NT2/D1 (cell line): ENCODE results near the gene ELMO1.

Experiments
- DNase-seq: peaks from one replicate; pipeline ENCODE4 v3.0.0-alpha.2; 2011; ENCODE audit warnings: low read depth, low spot score
- H3K27me3 ChIP-seq: 2 replicates; pipeline ENCODE4 v1.6.0; 2011; ENCODE audit warnings: mild to moderate bottlenecking; ENCODE audit not compliant: insufficient read length, insufficient read depth
- H3K36me3 ChIP-seq: 2 replicates; pipeline ENCODE4 v1.6.1; 2011; ENCODE audit warnings: mild to moderate bottlenecking, low read length, mixed read lengths; ENCODE audit not compliant: insufficient read depth, insufficient read length
- H3K4me1 ChIP-seq: 2 replicates; pipeline ENCODE4 v1.5.1; 2011; ENCODE audit not compliant: insufficient read depth, insufficient read length
- H3K4me3 ChIP-seq: 2 replicates; pipeline ENCODE4 v1.5.1; 2011; ENCODE audit warnings: low read depth; ENCODE audit not compliant: insufficient read length
- H3K9ac ChIP-seq: 2 replicates; pipeline ENCODE4 v1.6.0; 2011; ENCODE audit warnings: low read depth; ENCODE audit not compliant: insufficient read length
- H3K9me3 ChIP-seq: 2 replicates; pipeline ENCODE4 v1.5.1; 2011; ENCODE audit warnings: mild to moderate bottlenecking, low read length; ENCODE audit not compliant: insufficient read depth
- SUZ12 ChIP-seq: IDR thresholded peaks from 2 replicates; pipeline ENCODE4 v1.6.1; 2011; ENCODE audit not compliant: insufficient read length, insufficient read depth; ENCODE audit errors: extremely low read depth
- YY1 ChIP-seq: IDR thresholded peaks from 2 replicates; pipeline ENCODE4 v1.6.1; 2011; ENCODE audit not compliant: insufficient read length, insufficient read depth
- ZNF274 ChIP-seq: IDR thresholded peaks from 2 replicates; pipeline ENCODE4 v1.6.1; 2011; ENCODE audit warnings: mild to moderate bottlenecking, low read depth, low read length

Gene ELMO1

DNA sequence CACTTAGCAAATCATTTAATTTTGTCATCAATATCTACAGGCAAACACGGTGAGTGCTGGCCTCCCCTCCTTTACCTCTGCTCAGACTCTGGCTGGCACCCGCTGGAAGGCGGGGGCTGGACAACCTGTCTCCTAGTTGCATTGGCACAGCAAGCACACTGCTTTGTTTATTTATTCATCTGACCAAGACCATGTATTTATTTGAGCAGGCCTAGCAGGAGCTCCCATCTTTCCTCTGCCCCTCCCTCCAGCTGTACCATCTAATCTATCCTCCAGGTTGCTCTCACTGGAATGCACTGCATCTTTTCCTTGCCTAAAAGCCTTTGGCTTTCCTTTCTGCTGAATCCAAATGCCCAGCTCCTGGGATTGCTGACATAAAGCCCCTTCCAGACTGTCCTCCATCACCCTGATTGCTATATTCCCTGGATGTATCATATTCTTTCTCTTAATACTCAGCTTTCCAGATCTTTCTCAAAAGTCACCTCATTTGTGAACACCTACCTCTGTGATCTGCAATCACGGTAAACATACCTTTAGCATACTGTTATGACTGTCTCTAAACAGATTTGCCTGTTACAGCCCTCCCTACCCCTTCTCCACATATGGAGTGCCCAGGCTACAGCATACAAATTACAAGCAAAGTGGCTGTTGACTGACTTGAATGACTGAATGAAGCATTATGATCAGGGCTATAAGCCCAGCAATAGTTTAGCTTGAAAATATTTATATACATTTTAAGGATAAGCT lies 9.6 kb downstream of the ELMO1 start:
- H3K4me1 ChIP-seq = no peaks in the 10 kb centered on the region
- H3K9me3 ChIP-seq = no peaks in the 10 kb centered on the region
- no peak overlapping the region for H3K9ac ChIP-seq
- no peak overlapping the region for H3K4me3 ChIP-seq
- H3K36me3 ChIP-seq = no peaks in the 10 kb centered on the region
- TF ChIP-seq YY1 = no peak
- no peak for TF ChIP-seq SUZ12
- no peak for TF ChIP-seq ZNF274
- no peak for DNase-seq
- H3K27me3 ChIP-seq = no peaks in the 10 kb centered on the region

GRCh38 chr7:37435156-37435855 lies 13.4 kb downstream of the ELMO1 start:
- no peak overlapping the region for H3K9ac ChIP-seq
- H3K4me1 ChIP-seq = peaks cover 2% of the 10 kb centered on the region
- no peaks in the 10 kb centered on the region for H3K27me3 ChIP-seq
- no peak for TF ChIP-seq ZNF274
- TF ChIP-seq YY1 = no peak
- no peak for TF ChIP-seq SUZ12
- no peak overlapping the region for H3K4me3 ChIP-seq
- H3K36me3 ChIP-seq = no peaks in the 10 kb centered on the region
- DNase-seq = no peak
- H3K9me3 ChIP-seq = no peaks in the 10 kb centered on the region

GRCh38 chr7:37434529-37434928 lies 14.1 kb downstream of the ELMO1 start:
- no peak for TF ChIP-seq SUZ12
- TF ChIP-seq YY1 = no peak
- TF ChIP-seq ZNF274 = no peak
- no peak for DNase-seq
- no peak overlapping the region for H3K9ac ChIP-seq
- H3K36me3 ChIP-seq = no peaks in the 10 kb centered on the region
- H3K9me3 ChIP-seq = no peaks in the 10 kb centered on the region
- no peak overlapping the region for H3K4me3 ChIP-seq
- H3K4me1 ChIP-seq = peaks cover 2% of the 10 kb centered on the region
- no peaks in the 10 kb centered on the region for H3K27me3 ChIP-seq

DNA sequence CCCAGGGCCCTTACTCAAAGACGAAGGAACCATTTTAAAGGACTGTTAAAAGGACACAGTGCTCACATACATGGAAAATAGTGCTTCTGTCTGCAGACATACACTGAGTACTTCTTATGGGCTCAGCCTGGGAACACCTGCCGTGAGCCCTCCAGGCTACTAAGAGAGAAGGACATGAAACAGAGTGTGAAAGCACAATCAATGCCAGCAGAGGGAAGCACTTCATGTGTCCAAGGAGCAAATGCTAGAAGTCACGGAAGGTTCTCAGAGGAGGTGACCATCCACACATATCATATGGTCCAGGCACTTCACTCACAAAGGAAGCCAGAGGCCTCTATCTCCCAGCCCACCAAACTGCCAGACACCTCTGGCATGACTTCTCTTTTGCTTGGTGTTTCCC lies 15.5 kb downstream of the ELMO1 start:
- H3K9ac ChIP-seq = no peak overlapping the region
- H3K36me3 ChIP-seq = no peaks in the 10 kb centered on the region
- no peaks in the 10 kb centered on the region for H3K27me3 ChIP-seq
- H3K9me3 ChIP-seq = no peaks in the 10 kb centered on the region
- no peak for TF ChIP-seq SUZ12
- no peak for TF ChIP-seq ZNF274
- TF ChIP-seq YY1 = no peak
- H3K4me3 ChIP-seq = no peak overlapping the region
- no peak for DNase-seq
- H3K4me1 ChIP-seq = peaks cover 2% of the 10 kb centered on the region

DNA sequence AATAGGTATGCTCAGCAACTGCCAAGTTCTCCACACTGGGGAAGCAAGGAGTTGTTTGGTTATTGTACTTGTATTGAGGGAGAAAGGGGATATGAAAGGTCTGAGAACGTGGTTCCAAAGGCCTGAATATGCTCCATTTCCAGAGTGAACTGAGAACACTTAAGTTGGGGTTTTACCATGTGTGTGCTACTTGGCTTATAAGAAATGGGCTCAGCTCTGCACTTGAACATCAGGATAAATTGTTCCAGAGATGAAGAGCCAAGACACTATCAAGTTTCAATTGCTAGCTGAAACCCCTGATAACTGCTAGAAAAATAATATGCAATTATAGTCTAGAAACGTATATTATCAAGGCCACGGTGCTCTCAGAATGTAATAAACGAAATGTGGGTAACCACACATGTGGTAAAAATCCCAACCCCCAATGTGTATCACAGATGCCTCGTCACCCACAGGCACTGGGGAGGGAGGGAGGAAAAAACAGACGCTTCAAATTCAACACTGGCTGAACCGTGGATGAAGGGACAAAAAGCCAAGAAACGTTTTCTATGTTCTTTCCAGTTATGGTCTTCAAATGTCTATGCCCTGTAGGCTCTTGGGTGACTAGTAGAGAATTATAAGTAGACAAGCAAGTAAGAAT lies 16.3 kb downstream of the ELMO1 start:
- Histone ChIP-seq H3K9me3 (no peaks in the 10 kb centered on the region), H3K4me3 (no peak overlapping the region), H3K27me3 (no peaks in the 10 kb centered on the region), H3K4me1 (peaks cover 2% of the 10 kb centered on the region), H3K9ac (no peak overlapping the region), H3K36me3 (no peaks in the 10 kb centered on the region)
- TF ChIP-seq ZNF274 (no peak), YY1 (no peak), SUZ12 (no peak)
- DNase-seq = no peak

- DNase-seq = no peak
- Histone ChIP-seq H3K4me1 (peaks cover 2% of the 10 kb centered on the region), H3K9me3 (no peaks in the 10 kb centered on the region), H3K4me3 (no peak overlapping the region), H3K36me3 (no peaks in the 10 kb centered on the region), H3K27me3 (no peaks in the 10 kb centered on the region), H3K9ac (no peak overlapping the region)
- no peak for TF ChIP-seq SUZ12
- no peak for TF ChIP-seq YY1
- TF ChIP-seq ZNF274 = no peak
Observed at GRCh38 chr7:37431413-37431812, 17.3 kb downstream of the ELMO1 start.

GRCh38 chr7:37430640-37431039 lies 18.0 kb downstream of the ELMO1 start:
- H3K27me3 ChIP-seq = no peaks in the 10 kb centered on the region
- H3K9me3 ChIP-seq = no peaks in the 10 kb centered on the region
- no peak overlapping the region for H3K9ac ChIP-seq
- H3K4me3 ChIP-seq = no peak overlapping the region
- no peaks in the 10 kb centered on the region for H3K36me3 ChIP-seq
- no peak for TF ChIP-seq SUZ12
- no peak for TF ChIP-seq ZNF274
- TF ChIP-seq YY1 = no peak
- no peak for DNase-seq
- H3K4me1 ChIP-seq = peaks cover 2% of the 10 kb centered on the region
